HG03159 (cell line): Measurements from ENCODE around the gene CD7.

Experiments used
- ATAC-seq: cut with Tn5 transposase; IDR thresholded peaks from one replicate; pipeline ENCODE4 v1.9.1; 2021; ENCODE audit warnings: mild to moderate bottlenecking, moderate library complexity; ENCODE audit not compliant: unreplicated experiment

Gene CD7

GRCh38 chr17:82316651-82317393, 586 bp downstream of the CD7 start:
- no peak for ATAC-seq

GRCh38 chr17:82315703-82316358, 1.6 kb downstream of the CD7 start:
- ATAC-seq = no peak

- ATAC-seq = no peak
These were observed 2.4 kb downstream of the CD7 start for GRCh38 chr17:82314727-82315605.

GRCh38 chr17:82314012-82314726, 3.2 kb downstream of the CD7 start:
- no peak for ATAC-seq

GRCh38 chr17:82313195-82314011, 4.0 kb downstream of the CD7 start:
- no peak for ATAC-seq

- ATAC-seq = no peak
These were observed 5.4 kb downstream of the CD7 start for GRCh38 chr17:82311971-82312370.

GRCh38 chr17:82310877-82311276, 6.5 kb downstream of the CD7 start:
- ATAC-seq = no peak

- no peak for ATAC-seq
These were observed 7.5 kb downstream of the CD7 start for GRCh38 chr17:82309656-82310570.

- ATAC-seq = no peak
These were observed 11.6 kb downstream of the CD7 start for GRCh38 chr17:82305727-82306300.

GRCh38 chr17:82304826-82305726, 12.3 kb downstream of the CD7 start:
- ATAC-seq = no peak

GRCh38 chr17:82303944-82304808, 13.2 kb downstream of the CD7 start:
- no peak for ATAC-seq

GRCh38 chr17:82302991-82303943, 14.1 kb downstream of the CD7 start:
- no peak for ATAC-seq

GRCh38 chr17:82302568-82302963, 14.8 kb downstream of the CD7 start:
- ATAC-seq = no peak

- no peak for ATAC-seq
These were observed 15.4 kb downstream of the CD7 start for GRCh38 chr17:82301916-82302567.

- ATAC-seq = no peak
These were observed 16.0 kb downstream of the CD7 start for GRCh38 chr17:82301300-82301915.
